Spleen (tissue), 11 donors: ENCODE measurements around the gene SYNM. TPM values are rescaled to one million over a fixed set of nuclear protein-coding genes. Genes with fewer than 3 reads are reported as not detected.
A peak's percentile ranks its signal among the peaks of the same experiment; 100 is the strongest.

Experiments used
- DNase-seq: peaks from one replicate; pipeline ENCODE4 v3.0.0-alpha.2; 2020
- H3K27ac ChIP-seq, 8 donors: fragments of 200-600 bp; sonication (generic) in 7 of 8; 1 replicate in 4 of 8; 2 replicates in 4 of 8; pipeline versions ENCODE4 v1.5.0 to v1.8.0; 2016 to 2021; ENCODE audit warnings: inconsistent platforms in 4 of 8, mild to moderate bottlenecking in 4 of 8, moderate library complexity in 1 of 8
- H3K27me3 ChIP-seq, 7 donors: fragments of 200-600 bp; sonication (generic) in 6 of 7; replicated peaks in 1 of 7; 1 replicate in 4 of 7; 2 replicates in 3 of 7; pipeline versions ENCODE4 v1.5.0 to v1.8.0; 2016 to 2021; ENCODE audit warnings: inconsistent platforms in 3 of 7, mild to moderate bottlenecking in 1 of 7
- H3K36me3 ChIP-seq, 6 donors: fragments of 200-600 bp; sonication (generic) in 5 of 6; 1 replicate in 4 of 6; 2 replicates in 2 of 6; pipeline versions ENCODE4 v1.5.0 to v1.8.0; 2016 to 2021; ENCODE audit warnings: inconsistent platforms in 2 of 6
- H3K4me1 ChIP-seq, 6 donors: fragments of 200-600 bp; sonication (generic) in 5 of 6; 1 replicate in 3 of 6; 2 replicates in 3 of 6; pipeline versions ENCODE4 v1.5.0 to v1.8.0; 2016 to 2021; ENCODE audit warnings: inconsistent platforms in 3 of 6
- H3K4me3 ChIP-seq, 8 donors: fragments of 200-600 bp; sonication (generic) in 7 of 8; 1 replicate in 4 of 8; 2 replicates in 4 of 8; pipeline versions ENCODE4 v1.5.0 to v1.8.0; 2016 to 2021; ENCODE audit warnings: inconsistent platforms in 4 of 8, mild to moderate bottlenecking in 4 of 8, moderate library complexity in 2 of 8
- H3K9me3 ChIP-seq, 8 donors: fragments of 200-600 bp; sonication (generic) in 7 of 8; 1 replicate in 4 of 8; 2 replicates in 4 of 8; pipeline versions ENCODE4 v1.5.0 to v1.8.0; 2016 to 2021; ENCODE audit warnings: inconsistent platforms in 4 of 8
- POLR2A ChIP-seq, 3 donors: fragments of 450-650 bp; IDR thresholded peaks; one replicate each; pipeline ENCODE4 v1.5.1; 2017; ENCODE audit warnings: antibody characterized with exemption in 3 of 3, mild to moderate bottlenecking in 1 of 3
- POLR2AphosphoS5 ChIP-seq, 3 donors: sonication (generic); formaldehyde crosslinking; IDR thresholded peaks; one replicate each; pipeline ENCODE4 v1.5.1; 2017; ENCODE audit warnings: antibody characterized with exemption in 3 of 3
- WGBS, 5 donors: extraction: QIAGEN DNeasy Blood & Tissue Kit in 3 of 5; methylation state at CpG; one replicate each; pipeline versions ENCODE4 v1.1.5 to v1.1.7; 2013 to 2018; 5-methylcytosine and 5-hydroxymethylcytosine counted together
- intact Hi-C: fragments of 100-400 bp; cut with DNase I; formaldehyde crosslinking; loops from one replicate; pipeline ENCODE4 v1.15.0; 2023; ENCODE audit warnings: low total_unique reads
- polyA plus RNA-seq, 3 donors: library from polyadenylated mRNA; stranded (reverse); fragments of 200-250 nt; gene quantifications; one replicate each; pipeline ENCODE4 v1.2.1, GENCODE V29; 2013
- total RNA-seq, 7 donors: library from RNA; depleted of rRNA in 3 of 7; stranded (reverse); fragments of >200 nt in 3 of 7; fragmentation: NEBNext Ultra II Directional in 4 of 7; extraction: Animal tissue kit (Norgen Biotek cat#: 25700) in 4 of 7; gene quantifications; one replicate each; pipeline versions ENCODE4 v1.1.0 to v1.2.1, GENCODE V29; 2016 to 2021
- TF ChIP-seq, protein P1 (sequence below), 11 experiments: fragments of 200-600 bp in 7 of 11; fragments of 450-650 bp in 4 of 11; sonication (generic) in 4 of 11; IDR thresholded peaks in 8 of 11; conservative IDR thresholded peaks in 3 of 11; 1 replicate in 7 of 11; 2 replicates in 4 of 11; pipeline versions ENCODE4 v1.4.0 to v1.8.0; 2016 to 2021; ENCODE audit warnings: antibody characterized with exemption in 11 of 11, inconsistent platforms in 4 of 11, mild to moderate bottlenecking in 1 of 11
- donor health status: healthy with polysubstance abuse.
- donor health status: DM: no; HTN: no; CAD: no; lungs with moderate emphysema.
- donor health status: DM: no; HTN: no; CAD: no.
- donor health status: Bipolar disorder and iron deficiency.
- donor health status: healthy.
- donor health status: DM: no; HTN: no; CAD: no.
- donor health status: DM: yes; HTN: yes; CAD: no.

SYNM gene
- total and polyA plus RNA-seq, 10 donors = 3.3 to 10.7 (median 4.1) TPM

- TF ChIP-seq POLR2AphosphoS5 (IDR thresholded peaks at IDR 0.05) = no peak
- no peak for TF ChIP-seq POLR2A (IDR thresholded peaks at IDR 0.05)
- TF ChIP-seq, protein P1, sequence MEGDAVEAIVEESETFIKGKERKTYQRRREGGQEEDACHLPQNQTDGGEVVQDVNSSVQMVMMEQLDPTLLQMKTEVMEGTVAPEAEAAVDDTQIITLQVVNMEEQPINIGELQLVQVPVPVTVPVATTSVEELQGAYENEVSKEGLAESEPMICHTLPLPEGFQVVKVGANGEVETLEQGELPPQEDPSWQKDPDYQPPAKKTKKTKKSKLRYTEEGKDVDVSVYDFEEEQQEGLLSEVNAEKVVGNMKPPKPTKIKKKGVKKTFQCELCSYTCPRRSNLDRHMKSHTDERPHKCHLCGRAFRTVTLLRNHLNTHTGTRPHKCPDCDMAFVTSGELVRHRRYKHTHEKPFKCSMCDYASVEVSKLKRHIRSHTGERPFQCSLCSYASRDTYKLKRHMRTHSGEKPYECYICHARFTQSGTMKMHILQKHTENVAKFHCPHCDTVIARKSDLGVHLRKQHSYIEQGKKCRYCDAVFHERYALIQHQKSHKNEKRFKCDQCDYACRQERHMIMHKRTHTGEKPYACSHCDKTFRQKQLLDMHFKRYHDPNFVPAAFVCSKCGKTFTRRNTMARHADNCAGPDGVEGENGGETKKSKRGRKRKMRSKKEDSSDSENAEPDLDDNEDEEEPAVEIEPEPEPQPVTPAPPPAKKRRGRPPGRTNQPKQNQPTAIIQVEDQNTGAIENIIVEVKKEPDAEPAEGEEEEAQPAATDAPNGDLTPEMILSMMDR (IDR thresholded peaks at IDR 0.05 in 8 of 11, conservative IDR thresholded peaks at IDR 0.05 in 3 of 11) = no peak
- no peak for DNase-seq
- Histone ChIP-seq H3K27me3 (no peaks in the 10 kb centered on the region), H3K36me3 (peaks cover 0 to 35% (median 0%) of the 10 kb centered on the region in 6 donors), H3K4me3 (no peak overlapping the region), H3K27ac (peak overlapping the region in 1 of 8 donors; percentile 40), H3K4me1 (peaks cover 0 to 14% (median 0%) of the 10 kb centered on the region in 6 donors), H3K9me3 (no peaks in the 10 kb centered on the region)
- intact Hi-C loops = no loop called here
- 92 to 98% (median 95%) methylated on average over 4 to 5 of the region's 5 CpGs for WGBS, 5 donors
Observed at GRCh38 chr15:99168601-99169580, 64.0 kb downstream of the SYNM start.

DNA sequence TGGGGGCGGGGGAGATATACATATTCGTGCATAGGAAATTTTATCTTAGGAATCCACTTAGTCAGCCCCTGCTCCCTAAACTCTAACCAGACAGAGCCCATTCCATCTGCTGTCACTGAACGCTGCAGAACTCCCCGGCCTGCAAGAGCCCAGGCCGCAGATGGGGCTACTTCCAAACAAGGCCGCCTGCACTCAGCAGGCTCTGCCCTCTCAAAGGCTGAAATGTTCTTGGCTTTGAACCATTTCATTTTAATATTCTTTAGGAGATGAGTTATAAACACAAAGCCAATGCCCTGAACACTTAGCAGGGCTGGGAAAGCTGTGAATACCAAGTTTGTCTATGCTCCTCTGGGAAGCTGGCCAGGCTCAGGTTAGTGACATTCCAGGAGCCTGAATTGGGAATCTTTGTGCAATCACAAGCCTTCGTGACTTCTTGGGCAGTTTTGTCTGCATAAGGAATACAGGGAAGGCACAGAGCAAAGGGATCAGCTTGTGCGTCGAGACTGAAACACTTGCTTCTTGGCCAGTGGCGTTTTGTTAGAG lies 65.0 kb downstream of the SYNM start:
- H3K27ac ChIP-seq = peak overlapping the region in 1 of 8 donors; percentile 40
- no peak for DNase-seq
- intact Hi-C loops = no loop called here

GRCh38 chr15:99170476-99171065 lies 65.7 kb downstream of the SYNM start:
- Histone ChIP-seq H3K27me3 (no peaks in the 10 kb centered on the region), H3K4me3 (no peak overlapping the region), H3K9me3 (no peaks in the 10 kb centered on the region), H3K27ac (no peak overlapping the region), H3K4me1 (peaks cover 0 to 14% (median 0%) of the 10 kb centered on the region in 6 donors), H3K36me3 (peaks cover 0 to 46% (median 0%) of the 10 kb centered on the region in 6 donors)
- no peak for DNase-seq
- intact Hi-C loops = no loop called here
- TF ChIP-seq POLR2A (IDR thresholded peaks at IDR 0.05) (no peak), POLR2AphosphoS5 (IDR thresholded peaks at IDR 0.05) (no peak)
- TF ChIP-seq, protein P1 (IDR thresholded peaks at IDR 0.05 in 8 of 11, conservative IDR thresholded peaks at IDR 0.05 in 3 of 11) = no peak
- WGBS, 5 donors = 78 to 85% (median 83%) methylated on average over 7 of the region's 7 CpGs

More for the DNA sequence above, 65.0 kb downstream of the SYNM start:
- no peak for TF ChIP-seq POLR2A (IDR thresholded peaks at IDR 0.05)
- TF ChIP-seq, protein P1 (IDR thresholded peaks at IDR 0.05 in 8 of 11, conservative IDR thresholded peaks at IDR 0.05 in 3 of 11) = no peak
- TF ChIP-seq POLR2AphosphoS5 (IDR thresholded peaks at IDR 0.05) = no peak
- H3K9me3 ChIP-seq = no peaks in the 10 kb centered on the region
- no peaks in the 10 kb centered on the region for H3K27me3 ChIP-seq
- peaks cover 0 to 44% (median 0%) of the 10 kb centered on the region in 6 donors for H3K36me3 ChIP-seq
- peaks cover 0 to 14% (median 0%) of the 10 kb centered on the region in 6 donors for H3K4me1 ChIP-seq
- 79 to 90% (median 86%) methylated on average over 10 of the region's 10 CpGs for WGBS, 5 donors
- H3K4me3 ChIP-seq = no peak overlapping the region
